GM18502 (cell line): ENCODE results near the gene CORO1C.

Experiments used
- ATAC-seq: cut with Tn5 transposase; IDR thresholded peaks from one replicate; pipeline ENCODE4 v1.9.1; 2021; ENCODE audit warnings: mild to moderate bottlenecking; ENCODE audit not compliant: unreplicated experiment, poor library complexity

The CORO1C gene

DNA sequence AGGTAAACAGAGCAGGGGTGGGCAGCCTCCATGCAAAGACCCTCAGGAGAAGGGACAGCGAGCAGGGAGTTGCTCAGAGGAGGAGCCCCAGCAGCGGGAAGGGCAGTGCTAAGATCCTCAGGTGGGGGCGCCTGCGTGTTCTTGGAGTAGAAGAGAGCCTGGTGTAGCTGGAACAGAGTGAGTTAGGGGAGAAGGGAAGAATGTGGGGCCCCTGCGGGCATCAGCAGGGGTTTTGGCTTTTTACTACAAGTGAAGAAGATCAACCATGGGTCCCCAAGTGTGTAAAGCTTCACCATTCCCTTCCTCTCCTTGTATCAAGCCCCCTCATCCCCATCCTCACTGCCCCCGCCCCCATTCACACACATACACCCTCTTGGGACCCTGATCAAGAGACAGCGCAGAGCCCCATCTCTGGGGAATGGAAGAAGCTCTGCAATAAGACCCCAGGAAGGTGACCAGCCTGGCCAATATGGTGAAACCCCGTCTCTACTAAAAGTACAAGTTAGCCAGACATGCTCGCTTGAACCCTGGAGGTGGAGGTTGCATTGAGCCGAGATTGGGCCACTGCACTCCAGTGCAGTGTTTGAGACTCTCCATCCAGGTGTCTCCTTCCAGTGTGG is 123.2 kb downstream of the CORO1C start:
- ATAC-seq = no peak

GRCh38 chr12:108606492-108606891 is 124.8 kb downstream of the CORO1C start:
- no peak for ATAC-seq

DNA sequence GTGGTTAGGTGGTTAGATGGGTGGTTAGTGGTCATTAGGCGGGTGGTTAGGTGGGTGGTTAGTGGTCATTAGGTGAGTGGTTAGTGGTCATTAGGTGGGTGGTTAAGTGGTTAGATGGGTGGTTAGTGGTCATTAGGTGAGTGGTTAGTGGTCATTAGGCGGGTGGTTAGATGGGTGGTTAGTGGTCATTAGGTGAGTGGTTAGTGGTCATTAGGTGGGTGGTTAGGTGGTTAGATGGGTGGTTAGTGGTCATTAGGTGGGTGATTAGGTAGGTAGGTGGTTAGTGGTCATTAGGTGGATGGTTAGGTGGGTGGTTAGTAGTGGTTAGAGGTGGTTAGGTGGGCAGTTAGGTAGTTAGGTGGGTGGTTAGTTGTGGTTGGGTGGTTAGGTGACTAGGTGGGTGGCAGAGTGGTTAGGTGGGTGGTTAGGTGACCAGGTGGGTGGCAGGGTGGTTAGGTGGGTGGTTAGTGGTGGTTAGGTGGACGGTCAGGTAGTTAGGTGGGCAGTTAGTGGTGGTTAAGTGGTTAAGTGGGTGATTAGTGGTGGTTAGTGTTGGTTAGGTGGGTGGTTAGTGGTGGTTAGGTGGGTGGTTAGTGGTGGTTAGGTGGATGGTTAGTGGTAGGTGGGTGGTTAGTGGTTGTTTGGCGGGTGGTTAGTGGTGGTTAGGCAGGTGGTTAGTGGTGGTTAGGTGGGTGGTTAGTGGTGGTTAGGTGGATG is 125.5 kb downstream of the CORO1C start:
- ATAC-seq = no peak

DNA sequence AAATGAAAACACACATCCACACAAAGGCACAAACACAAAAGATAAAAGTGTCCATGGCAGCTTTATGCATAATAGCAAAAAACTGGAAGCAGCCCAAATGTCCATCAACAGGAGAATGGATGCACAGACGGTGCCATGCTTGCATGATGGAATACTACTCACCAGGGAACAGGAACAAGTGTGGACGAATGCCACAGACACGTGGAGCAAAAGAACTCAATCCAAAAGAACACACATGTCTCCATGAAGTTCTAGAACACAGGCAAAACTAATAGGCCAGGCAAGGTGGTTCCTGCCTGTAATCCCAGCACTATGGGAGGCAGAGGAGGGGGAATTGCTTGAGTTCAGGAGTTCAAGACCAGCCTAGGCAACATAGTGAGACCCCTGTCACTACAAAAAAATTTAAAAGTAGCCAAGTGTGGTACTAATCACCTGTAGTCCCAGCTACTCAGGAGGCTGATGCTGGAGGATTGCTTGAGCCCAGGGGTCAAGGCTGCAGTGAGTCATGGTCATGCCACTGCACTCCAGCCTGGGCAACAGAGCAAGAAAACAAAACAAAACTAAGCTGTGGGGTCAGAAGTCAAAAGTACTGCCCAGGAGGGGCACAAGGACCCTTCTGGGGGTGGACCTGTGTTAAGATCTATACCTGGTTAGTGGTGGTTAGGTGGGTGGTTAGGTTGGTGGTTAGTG is 126.2 kb downstream of the CORO1C start:
- ATAC-seq = no peak

DNA sequence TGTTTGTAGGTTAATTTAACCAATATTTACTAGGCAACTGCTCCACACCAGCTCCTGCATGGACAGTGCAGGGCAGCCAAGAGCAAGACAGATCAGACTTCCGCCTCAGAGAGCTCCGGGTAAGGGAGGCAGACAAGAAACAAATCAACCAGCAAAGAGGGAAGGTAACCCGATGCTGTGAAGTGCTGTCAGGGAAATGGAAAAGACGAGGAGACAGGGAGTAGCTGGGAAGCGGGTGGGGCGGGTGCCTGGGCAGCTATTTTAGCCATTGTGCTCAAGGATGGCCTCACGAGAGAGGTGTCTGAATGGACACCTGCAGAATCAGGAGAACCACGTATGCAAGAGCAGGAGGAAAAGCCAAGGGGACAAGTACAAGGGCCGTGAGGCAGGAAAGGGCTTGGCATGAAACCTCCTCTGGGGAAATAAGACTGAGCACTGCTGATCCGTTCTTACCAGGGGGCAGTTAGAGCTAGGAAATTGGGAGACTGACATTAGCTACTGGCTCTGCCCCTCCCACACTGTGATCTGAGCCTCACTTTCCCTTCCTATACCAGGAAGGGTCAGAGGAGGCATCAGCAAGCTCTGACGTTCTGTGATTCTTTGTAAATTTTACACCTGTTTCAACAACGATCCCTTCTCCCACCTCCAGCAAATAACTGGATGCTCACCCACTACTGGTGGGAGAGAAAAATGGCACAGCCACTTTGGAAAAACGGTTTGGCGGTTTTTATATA is 126.9 kb downstream of the CORO1C start:
- no peak for ATAC-seq

- no peak for ATAC-seq
These were observed 127.6 kb downstream of the CORO1C start for GRCh38 chr12:108603743-108604142.

DNA sequence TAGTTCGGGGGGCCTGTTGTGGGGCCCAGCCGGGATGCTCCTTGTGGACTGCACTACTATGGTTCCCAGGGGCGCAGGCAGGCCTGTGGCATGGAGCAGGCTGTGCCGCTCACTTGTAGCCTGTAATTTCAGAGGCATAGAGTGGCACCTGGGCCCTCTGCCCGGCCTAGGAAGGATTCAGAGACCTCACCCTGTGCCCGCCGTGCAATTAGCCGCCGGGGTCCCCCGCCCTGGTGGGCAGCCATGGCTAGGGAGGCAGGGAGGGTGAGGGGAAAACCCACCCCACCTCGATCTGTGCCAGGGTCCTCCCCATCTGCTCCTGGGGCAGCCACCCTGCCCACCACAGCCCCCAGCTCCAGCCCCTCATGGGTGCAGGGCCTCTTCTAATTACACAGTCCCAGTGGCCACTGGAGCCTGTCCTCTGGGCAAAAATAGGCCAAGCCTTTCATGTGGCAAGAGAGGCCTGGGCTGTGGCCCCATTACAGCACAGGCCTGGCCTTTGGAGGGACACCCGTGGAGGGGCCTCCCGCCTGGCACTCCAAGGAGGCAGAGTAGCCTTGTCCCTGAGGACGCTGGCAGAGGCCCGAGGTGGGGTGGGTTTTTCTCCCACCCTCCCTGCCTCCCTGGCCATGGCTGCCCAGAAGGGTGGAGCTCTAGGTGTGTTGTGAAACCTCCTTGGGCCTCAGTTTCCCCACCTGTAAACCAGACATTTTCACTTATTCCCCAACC is 128.2 kb downstream of the CORO1C start:
- ATAC-seq = no peak

DNA sequence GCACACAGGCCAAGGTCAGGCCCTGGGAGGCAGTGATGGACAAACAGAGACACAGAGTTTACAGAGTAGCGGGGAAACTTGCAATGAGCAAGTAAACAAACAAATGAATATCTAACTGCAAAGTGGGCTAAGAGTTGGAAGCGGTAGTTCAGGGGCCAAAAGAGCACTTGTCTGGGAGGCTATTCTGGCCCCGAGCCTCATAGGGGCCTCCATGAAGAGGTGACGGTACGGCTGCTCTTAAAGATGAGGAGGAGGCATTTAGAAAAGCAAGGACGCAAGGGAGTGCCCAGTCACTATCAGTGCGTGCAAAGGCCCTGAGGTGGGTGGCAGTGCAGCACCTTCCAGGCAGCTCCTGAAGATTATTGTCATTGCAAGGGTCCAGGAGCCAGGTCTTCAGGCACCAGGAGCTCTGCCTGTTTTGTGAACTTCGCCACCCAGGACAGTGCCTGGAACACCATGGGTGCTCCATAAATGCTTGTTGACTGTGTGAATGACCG is 129.1 kb downstream of the CORO1C start:
- ATAC-seq = no peak

- ATAC-seq = no peak
These were observed 130.7 kb downstream of the CORO1C start for GRCh38 chr12:108600702-108601007.

- no peak for ATAC-seq
These were observed 131.2 kb downstream of the CORO1C start for GRCh38 chr12:108599948-108600701.

DNA sequence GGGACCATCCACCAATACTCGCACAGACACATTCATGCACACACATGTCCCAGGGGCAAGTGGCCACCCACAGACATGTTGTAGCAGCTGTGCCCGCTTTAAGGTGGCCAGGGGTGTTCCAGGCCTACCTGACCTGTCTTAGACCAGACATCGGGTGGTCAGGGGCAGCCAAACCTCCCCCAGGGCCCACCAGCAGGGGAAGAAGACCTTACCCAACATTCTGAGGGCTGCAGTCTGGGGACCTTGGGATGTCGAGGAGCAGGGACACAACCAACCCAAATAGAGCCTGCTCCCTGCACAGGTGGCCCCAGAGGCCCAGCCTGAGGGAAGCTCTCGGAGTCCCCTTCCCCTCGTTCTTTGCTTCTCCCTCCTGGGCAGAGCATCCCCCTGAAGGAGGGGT is 131.8 kb downstream of the CORO1C start:
- no peak for ATAC-seq

- ATAC-seq = no peak
These were observed 132.6 kb downstream of the CORO1C start for GRCh38 chr12:108598553-108599250.

DNA sequence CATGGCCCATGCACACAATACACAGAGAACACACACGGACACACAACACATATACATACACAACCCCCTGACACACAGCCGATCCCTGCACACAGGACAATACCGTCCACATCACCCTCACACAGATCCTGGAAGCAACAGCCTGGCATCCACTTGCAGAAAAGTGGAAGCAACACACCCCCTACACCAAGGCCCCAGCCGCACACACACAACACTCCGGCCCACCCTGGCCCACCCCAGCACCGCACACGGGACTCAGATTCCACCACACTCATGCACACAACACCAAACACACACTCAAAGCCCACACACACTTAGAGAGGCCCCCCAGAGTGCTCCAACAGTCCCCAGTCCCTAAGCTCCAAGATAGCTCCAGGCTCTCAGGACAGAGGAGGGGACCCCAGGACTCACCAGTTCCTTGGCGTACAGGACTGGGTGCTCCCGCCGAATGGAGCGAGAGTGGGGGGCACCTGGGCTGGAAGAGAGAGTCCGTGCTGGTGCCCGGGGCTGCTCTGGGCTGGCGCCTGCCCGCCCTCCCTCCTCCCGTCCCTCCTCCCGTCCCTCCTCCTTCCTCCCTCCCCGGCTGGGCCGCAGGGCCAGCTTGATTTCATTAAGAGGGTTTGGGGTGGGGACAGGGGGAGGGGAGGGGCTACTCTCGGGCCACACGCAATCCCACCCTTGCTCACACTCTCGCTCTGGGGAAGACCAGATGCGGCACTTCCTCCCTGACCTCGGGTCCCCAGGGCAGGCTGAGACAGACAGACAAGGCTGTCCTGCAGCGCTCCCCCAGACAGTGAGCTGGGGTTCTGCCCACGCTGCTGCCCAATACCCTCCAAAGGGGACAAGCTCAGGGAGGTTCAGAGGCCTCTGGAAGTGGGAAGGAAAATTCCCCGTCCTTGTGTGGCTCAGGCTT is 133.5 kb downstream of the CORO1C start, which contains the start of gene TMEM119:
TSS of gene TMEM119 (minus strand) at position 526 of the 913 bp plus-strand sequence. CDS start 5,701 bp downstream, outside the sequence.
- ATAC-seq = no peak

DNA sequence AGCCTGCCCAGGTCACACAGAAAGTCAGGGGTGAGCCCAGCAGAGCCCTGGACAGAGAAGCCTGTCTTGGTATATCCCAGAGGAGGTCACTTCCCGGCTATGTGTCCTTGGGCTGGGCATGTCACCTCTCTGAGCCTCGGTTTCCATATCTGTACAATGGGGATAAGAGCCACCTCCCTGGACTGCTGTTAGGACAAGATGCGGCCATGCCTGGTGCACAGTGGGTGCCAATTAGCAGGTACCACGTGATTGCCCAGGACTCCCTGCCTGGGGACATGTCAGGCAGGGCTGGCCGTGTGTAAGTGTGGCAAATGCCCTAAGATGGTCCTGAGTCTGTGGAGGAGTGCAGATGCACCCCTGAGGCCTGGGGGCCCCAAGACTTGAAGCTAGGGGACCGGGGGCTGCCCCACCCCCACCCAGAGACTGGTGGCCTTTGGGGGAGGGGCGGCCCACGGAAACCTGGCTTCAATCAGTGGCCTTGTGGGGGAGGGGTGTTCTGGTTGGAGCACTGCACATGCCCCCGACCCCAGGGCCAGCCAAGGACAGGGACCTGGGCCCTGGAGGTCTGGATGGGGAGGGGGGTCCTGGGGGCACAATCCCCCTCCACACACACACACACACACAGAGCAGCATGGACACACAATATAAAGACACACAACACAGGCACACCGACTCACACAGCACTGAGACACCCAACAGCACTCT is 134.3 kb downstream of the CORO1C start:
- no peak for ATAC-seq

DNA sequence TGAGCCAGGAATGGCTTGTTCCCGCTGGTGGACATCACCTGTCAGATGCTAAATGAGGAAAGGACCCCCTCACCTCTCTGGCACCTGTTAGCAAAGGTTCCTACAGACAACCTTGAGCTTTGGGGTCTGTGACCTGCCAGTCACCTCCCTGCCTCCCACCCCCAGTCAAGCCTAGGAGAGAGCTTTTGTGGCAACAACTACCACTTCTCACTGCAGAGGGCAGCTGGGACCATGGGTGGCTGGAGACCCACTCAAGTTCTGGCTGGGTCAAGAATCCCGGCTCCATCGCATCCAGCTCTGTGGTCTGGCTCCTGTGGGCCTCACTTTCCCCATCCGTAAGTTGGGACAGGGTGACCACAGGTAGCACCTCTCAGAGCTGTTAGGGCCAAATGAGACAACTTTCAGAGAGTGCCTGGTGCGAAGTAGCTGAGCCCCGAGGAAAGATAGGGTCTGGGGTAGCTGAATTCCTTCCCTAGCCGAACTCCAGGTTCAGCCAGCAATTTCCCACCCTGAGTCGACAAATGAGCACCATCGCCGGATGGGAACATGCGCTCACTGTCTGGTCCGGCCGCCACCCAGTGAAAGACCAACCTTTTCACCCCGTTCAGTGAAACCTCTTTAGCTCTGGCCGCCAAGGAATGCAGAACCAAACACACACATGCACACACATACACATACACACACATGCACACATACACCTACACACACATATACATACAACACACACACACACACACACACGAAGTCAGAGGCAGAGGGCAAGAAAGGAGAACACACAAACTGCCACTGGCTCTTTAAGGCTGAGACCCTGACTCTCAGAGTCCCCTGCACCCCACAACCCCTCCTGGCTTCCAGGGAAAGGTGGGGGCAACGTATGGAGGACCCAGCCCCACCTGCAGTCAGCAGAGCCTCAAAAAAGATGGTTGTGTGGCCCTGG is 135.3 kb downstream of the CORO1C start:
- no peak for ATAC-seq
